Parathyroid adenoma (tissue), 2 donors: ENCODE results near the gene DRAP1.

Experiments
- H2AFZ ChIP-seq: fragments of 300-600 bp; sonication (generic); one replicate; pipeline ENCODE4 v1.7.0; 2017; ENCODE audit warnings: antibody characterized with exemption, mild to moderate bottlenecking
- H3K27ac ChIP-seq: fragments of 300-600 bp; sonication (generic); one replicate; pipeline ENCODE4 v1.7.0; 2017
- H3K27me3 ChIP-seq: fragments of 300-600 bp; sonication (generic); one replicate; pipeline ENCODE4 v1.7.0; 2017; ENCODE audit warnings: low read length; ENCODE audit not compliant: control insufficient read depth, insufficient read depth
- H3K36me3 ChIP-seq: fragments of 300-600 bp; sonication (generic); one replicate; pipeline ENCODE4 v1.7.0; 2017; ENCODE audit warnings: low read length; ENCODE audit not compliant: control insufficient read depth, insufficient read depth
- H3K4me1 ChIP-seq: fragments of 300-600 bp; sonication (generic); one replicate; pipeline ENCODE4 v1.7.0; 2017; ENCODE audit warnings: control low read depth
- H3K4me2 ChIP-seq: fragments of 300-600 bp; sonication (generic); one replicate; pipeline ENCODE4 v1.7.0; 2017; ENCODE audit warnings: low read length
- H3K4me3 ChIP-seq: fragments of 300-600 bp; sonication (generic); one replicate; pipeline ENCODE4 v1.7.0; 2017; ENCODE audit warnings: low read depth, low read length
- H3K79me2 ChIP-seq: fragments of 300-600 bp; sonication (generic); one replicate; pipeline ENCODE4 v1.7.0; 2017; ENCODE audit warnings: control low read depth
- H3K9ac ChIP-seq: fragments of 300-600 bp; sonication (generic); one replicate; pipeline ENCODE4 v1.7.0; 2017; ENCODE audit warnings: mild to moderate bottlenecking
- H3K9me3 ChIP-seq: fragments of 300-600 bp; sonication (generic); one replicate; pipeline ENCODE4 v1.7.0; 2017; ENCODE audit warnings: low read length; ENCODE audit not compliant: control insufficient read depth
- CTCF ChIP-seq: fragments of 300-600 bp; sonication (generic); IDR thresholded peaks from one replicate; pipeline ENCODE4 v1.7.0; 2017; ENCODE audit warnings: antibody characterized with exemption, mild to moderate bottlenecking
- donor health status: primary hyperparathyroidism.

DRAP1 gene

GRCh38 chr11:65965986-65966762, 46.9 kb downstream of the DRAP1 start:
- H3K4me3 ChIP-seq: no peak overlapping the region
- H3K79me2 ChIP-seq: peaks cover 12% of the 10 kb centered on the region
- TF ChIP-seq CTCF: no peak
- no peaks in the 10 kb centered on the region for H3K27me3 ChIP-seq
- peaks cover 7% of the 10 kb centered on the region for H3K4me1 ChIP-seq
- H3K9me3 ChIP-seq: no peaks in the 10 kb centered on the region
- H3K27ac ChIP-seq: no peak overlapping the region
- H3K9ac ChIP-seq: no peak overlapping the region
- H2AFZ ChIP-seq: no peak overlapping the region
- H3K36me3 ChIP-seq: no peaks in the 10 kb centered on the region
- H3K4me2 ChIP-seq: no peak overlapping the region

- H3K4me1 ChIP-seq: peaks cover 7% of the 10 kb centered on the region
- H3K4me3 ChIP-seq: no peak overlapping the region
- no peaks in the 10 kb centered on the region for H3K36me3 ChIP-seq
- no peaks in the 10 kb centered on the region for H3K27me3 ChIP-seq
- no peak overlapping the region for H3K9ac ChIP-seq
- TF ChIP-seq CTCF: no peak
- H3K79me2 ChIP-seq: peaks cover 7% of the 10 kb centered on the region
- no peak overlapping the region for H2AFZ ChIP-seq
- no peaks in the 10 kb centered on the region for H3K9me3 ChIP-seq
- no peak overlapping the region for H3K27ac ChIP-seq
- H3K4me2 ChIP-seq: no peak overlapping the region
Observed at GRCh38 chr11:65967329-65967934, 48.2 kb downstream of the DRAP1 start.

- no peak overlapping the region for H3K4me2 ChIP-seq
- H2AFZ ChIP-seq: no peak overlapping the region
- no peaks in the 10 kb centered on the region for H3K9me3 ChIP-seq
- H3K9ac ChIP-seq: no peak overlapping the region
- H3K27me3 ChIP-seq: no peaks in the 10 kb centered on the region
- no peak overlapping the region for H3K27ac ChIP-seq
- H3K36me3 ChIP-seq: no peaks in the 10 kb centered on the region
- no peaks in the 10 kb centered on the region for H3K79me2 ChIP-seq
- H3K4me1 ChIP-seq: no peaks in the 10 kb centered on the region
- no peak for TF ChIP-seq CTCF
- H3K4me3 ChIP-seq: no peak overlapping the region
Observed at GRCh38 chr11:65968600-65969482, 49.6 kb downstream of the DRAP1 start.
